ENCODE results near the gene SUN1.
"Not testable (repeated sequence)": the region's sequence is repeated elsewhere in the genome, so short reads cannot be mapped to it uniquely, and the experiment has no call there.

SUN1 gene

DNA sequence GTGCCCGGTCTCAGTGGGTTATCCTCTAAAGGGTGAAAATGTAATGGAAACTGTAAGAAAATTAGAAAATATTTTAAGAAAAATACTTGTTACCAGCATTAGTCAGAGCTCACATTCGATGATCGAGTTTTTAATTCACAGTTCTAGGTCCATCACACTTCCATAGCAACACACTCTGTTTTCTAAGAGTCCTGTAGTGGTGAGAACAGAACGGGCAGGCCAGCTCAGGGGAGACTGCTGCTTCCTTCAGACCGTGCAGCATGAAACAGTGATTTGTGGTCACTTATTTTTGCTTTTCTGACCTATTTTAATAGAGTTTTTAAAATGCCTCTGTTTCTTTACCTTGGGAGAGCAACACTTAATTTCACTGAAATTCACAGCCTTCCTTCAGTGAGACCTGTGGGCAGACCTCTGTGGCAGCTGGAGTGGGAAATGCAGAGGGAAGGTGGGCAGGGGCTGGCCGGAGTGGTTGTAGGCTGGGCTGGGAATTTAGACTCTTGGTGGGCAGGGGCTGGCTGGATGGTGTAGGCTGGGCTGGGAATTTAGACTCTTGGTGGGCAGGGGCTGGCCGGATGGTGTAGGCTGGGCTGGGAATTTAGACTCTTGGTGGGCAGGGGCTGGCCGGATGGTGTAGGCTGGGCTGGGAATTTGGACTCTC lies 1.5 kb downstream of the SUN1 start:
- no peak for DNase-seq (ENCODE audit: low read depth in 2 of 2)

DNA sequence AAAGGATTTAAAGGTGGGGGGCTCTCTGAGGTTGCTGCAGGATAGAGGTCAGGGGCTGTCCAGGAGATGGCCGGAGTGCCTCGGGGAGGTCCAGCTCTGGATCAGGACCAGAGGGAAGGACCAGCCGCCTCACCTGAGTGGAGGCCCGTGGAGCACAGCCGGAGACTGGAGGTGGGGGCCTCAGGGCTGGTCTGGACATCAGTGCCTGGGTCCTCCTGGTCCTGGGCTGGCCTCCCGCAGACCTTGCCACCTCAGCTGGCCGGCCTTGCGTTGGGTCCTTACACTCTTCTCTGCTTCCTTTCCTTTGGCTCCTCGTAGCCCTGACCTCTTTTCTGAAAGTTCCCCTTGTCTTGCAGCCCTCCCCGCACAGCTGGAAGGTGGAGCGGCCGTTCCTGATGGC lies 2.0 kb downstream of the SUN1 start:
- DNase-seq (ENCODE audit: low read depth in 2 of 2) = no peak

DNA sequence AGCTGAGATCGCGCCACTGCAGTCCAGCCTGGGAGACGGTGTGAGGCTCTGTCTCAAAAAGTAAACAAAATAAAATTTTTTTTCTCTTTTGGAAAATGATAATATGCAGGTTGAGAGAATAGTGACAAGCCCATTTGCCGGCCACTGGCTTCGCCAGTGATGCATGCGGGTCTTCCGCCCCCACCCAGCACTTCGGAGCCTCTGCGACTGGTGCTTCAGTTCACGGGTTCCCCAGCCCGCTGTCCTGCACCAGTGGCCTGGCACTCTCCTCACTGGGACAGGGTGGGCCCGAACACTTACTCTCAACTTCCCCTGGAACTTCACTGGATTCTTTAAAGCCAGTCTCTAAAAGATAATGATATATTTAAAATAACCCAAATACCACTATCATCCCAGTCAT lies 2.7 kb downstream of the SUN1 start:
- DNase-seq (ENCODE audit: low read depth in 2 of 2) = no peak

DNA sequence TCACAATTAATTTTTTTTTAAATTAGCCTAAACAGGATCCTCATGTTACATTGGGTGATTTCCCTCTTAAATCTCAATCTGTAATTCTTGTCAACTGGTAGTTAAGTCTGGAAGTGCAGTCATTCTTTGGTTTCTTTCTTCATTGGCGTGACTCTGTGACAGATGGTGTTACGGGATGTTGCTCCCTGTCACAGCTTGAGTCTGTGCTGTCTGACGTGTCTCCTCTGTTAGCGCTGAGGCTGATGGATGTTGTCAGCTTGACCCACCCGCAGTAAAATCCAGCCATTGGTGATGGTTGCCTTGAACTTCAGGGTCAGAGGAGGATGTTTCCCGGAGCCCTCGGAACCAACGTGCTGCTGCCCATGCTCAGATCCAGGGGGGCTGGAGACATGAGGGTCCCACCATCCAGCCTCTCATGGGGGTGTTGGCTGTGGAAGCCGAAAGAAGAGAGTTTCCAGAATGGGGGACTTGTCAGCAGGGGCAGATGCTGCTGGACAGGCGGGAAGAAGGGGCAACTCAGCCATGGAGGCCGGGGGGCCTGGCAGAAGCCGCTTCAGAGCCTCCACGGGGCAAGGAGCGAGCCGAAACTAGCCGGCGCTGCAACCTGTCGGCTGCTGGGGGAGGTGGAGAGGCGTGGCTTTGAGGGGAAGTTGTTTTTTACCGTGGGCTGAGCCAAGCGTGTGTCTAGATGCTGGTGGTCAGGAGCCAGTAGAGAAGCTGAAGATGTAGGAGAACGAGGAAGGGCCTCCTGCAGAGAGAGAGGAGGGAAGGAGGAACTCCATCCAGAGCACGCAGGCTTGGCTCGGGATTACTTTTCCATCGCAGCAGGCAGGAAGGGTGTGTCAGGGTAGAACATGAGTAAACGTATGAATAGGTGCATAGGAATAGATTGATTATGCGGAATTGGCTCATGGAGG lies 3.5 kb downstream of the SUN1 start:
- no peak for DNase-seq (ENCODE audit: low read depth in 2 of 2)

DNA sequence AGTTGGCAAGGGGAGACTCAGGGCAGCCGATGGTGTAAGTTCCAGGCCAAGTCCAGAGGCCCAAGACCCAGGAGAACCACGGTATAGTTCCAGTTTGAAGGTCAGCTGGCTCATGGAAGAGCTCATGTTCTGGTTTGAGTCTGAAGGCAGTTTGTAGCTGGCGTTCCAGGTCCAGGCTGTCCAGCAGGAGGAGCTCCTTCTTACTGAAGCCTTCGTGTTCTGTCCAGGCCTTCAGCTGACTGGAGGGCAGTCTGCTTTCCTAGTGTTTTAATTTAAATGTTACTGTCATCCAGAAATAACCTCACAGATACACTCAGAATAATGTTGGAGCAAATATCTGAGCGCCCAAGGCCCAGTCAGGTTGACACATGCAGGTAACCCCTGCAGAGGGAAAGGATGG lies 4.2 kb downstream of the SUN1 start:
- no peak for DNase-seq (ENCODE audit: low read depth in 2 of 2)

DNA sequence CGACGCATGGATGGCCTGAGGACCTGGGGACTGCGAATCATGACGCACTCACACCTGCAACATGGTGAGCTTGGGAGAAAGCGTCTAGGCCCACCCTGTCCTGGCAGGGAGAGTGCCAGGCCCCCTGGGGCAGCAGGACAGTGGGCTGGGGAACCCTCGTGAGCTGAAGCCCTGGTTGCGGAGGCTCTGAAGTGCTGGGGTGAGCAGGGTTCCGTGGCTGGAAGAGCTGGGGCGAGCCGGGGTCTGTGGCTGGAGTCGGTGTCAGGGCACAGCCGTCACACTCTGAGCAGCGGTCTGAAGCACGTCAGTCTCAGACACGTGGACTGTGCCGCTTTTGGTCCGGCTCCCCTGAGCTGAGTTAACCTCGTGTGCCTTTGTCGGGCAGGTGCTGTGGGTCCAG lies 4.7 kb downstream of the SUN1 start:
- DNase-seq (ENCODE audit: low read depth in 2 of 2) = no peak

DNA sequence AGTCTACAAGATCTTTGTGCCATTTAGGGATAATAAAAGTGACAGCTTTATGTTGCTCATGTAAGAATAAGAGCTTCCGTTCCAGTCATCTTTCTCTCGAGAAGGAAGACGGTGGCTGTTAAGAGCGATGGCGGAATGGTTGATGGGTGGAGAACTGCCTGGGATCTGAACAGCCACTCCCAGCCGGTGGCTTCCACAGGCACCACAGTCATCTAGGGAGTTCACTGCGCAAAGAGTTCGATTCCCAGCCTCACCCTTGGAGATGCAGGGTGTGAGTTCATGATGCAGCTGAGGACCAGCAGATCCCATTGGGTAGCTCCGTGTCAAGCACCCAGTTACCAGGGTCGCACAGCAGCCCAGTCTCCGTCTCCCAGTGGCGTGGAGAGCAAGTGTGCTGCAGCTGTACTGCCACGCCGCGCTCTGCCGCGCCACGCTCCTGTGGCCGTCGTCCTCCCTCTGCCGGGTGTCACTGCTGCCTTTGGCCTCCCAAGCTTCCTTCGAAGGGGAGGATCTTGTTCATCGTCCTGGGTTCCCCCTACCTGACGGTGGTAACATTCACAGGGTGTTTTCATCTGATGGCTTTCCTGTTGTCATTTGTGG lies 7.8 kb downstream of the SUN1 start:
- no peak for DNase-seq (ENCODE audit: low read depth in 2 of 2)

DNA sequence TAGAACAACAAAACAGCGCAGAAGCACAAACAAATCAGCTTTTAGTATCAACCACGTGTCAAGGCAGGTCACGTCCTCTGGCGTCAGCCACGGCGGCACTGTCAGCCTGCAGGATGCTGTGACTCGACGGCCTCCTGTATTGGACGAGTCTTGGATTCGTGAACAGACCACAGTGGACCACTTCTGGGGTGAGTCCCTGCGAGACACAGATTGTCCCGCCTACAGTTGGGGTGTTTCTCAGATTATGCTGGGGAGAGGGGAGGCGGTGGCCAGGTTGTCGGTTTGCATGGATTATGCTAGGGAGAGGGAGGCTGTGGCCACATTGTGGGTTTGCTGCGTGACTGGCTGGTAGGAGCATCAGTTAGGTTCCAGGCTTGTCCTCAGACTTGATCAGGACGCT lies 9.7 kb downstream of the SUN1 start:
- DNase-seq (ENCODE audit: low read depth in 2 of 2) = no peak

DNA sequence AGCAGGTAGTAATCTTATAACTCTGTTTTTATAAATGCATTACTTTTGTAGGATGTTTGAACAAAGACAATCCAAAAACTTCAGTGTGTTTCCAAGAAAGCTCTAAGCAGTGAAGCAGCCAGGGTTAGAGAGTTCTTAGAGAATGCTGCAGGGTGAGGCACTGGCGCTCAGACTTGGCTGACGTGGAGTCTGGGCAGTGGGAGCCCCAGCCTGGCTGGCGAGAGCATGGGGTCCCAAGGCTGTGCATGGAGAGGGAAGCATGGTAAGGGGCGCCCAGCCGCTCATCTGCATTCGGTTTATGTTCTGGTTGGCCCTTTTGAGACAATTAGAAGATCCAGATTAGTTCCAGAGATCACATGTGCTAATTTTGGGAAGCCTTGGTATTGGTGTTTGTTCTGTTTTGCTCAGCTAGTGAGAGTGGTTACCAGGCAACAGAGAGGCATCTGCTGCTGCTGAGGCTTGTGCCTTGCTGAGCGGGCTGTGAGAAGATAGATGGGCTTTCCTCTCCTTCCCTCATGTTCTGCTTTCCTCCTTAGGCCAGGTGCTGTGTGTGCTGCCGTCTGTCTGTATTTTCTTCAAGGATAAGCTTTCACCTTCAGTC lies 10.3 kb downstream of the SUN1 start:
- DNase-seq (ENCODE audit: low read depth in 2 of 2) = no peak

DNA sequence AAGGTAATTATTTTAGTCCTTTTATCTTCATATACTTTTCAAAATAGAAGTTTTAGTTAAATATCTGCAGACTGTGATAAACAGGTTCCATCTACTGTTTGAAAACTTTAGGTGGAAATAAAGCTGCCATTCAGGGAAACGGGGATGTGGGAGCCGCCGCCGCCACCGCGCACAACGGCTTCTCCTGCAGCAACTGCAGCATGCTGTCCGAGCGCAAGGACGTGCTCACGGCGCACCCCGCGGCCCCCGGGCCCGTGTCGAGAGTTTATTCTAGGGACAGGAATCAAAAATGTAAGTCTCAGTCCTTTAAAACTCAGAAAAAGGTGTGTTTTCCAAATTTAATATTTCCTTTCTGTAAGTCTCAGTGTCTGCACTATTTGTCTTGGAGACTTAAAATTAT lies 11.0 kb downstream of the SUN1 start:
- DNase-seq (ENCODE audit: low read depth in 2 of 2) = no peak

DNA sequence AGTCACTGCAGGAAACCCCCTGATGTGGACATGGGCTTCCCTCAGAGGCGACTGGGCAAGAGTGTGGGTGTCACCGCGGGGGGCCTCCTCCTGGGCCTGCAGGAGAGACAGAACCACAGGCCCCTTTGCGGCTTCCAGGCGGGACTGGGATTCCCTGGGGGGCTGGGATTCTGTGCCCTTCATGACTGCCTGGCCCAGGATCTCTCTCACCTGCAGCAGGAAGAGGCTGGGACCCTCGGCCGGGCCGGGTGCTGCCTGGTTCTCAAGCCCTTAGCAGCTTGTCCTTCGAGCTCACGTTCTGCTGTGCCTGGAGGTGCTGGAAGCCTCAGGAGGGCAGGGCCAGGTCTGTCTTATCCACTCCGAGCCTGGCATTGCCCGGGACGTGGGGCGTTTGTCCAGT lies 11.8 kb downstream of the SUN1 start:
- DNase-seq (ENCODE audit: low read depth in 2 of 2) = no peak

DNA sequence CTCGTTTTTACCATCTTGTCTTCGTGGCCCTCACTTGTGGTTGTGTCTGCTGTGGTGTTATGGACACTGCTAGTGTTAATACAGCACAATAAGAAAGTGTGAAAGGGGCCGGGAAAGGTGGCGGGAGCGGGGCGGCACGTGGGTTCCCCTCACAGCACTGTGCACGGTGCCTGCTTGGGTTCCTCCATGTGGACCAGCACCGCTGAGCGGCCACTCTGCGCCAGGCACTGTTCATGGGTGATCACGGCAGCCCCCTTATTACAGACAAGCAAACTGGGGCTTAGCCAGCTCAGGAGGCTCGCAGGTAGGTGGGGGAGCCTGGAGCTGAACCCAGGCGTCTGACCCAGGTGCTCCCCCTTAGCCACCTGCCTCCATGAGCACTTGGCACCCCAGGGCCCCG lies 12.2 kb downstream of the SUN1 start:
- DNase-seq (ENCODE audit: low read depth in 2 of 2) = no peak

DNA sequence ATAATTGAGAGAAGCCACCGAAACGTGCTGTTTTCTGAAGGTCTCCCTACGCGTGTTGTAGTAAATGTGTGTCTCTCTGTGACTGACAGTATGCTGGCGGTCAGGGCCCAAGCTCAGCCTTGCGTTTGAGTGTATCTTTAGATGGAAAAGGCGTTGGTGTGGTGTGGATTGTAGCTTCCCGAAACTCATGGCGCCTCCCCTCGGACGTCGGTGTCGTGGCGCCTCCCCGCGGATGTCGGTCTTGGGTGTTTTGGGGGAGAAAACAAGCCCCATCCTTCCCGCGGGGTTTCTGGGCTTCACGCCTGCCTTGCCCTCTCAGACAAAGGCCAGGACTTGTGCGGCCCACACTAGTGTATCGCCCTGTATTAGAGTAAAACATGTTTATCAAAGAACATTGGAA lies 12.8 kb downstream of the SUN1 start:
- DNase-seq (ENCODE audit: low read depth in 2 of 2) = no peak

DNA sequence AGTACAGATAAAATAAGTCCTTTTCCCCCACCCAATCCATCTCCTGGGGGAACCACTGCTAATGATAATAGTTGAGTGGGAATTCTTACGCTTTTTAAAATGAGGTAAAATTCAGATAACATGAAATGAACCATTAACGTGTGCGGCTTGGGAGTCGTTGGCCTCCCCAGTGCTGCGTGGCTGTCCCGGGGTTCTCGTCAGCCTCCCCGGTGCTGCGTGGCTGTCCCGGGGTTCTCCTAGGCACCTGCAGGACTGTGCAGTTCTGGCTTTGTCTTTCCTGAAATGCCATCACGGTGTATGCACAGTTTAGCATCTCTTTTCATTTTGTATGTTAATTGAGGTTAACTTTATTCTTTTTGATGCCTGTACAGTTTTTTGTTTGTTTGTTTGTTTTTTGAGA lies 13.5 kb downstream of the SUN1 start:
- no peak for DNase-seq (ENCODE audit: low read depth in 2 of 2)

DNA sequence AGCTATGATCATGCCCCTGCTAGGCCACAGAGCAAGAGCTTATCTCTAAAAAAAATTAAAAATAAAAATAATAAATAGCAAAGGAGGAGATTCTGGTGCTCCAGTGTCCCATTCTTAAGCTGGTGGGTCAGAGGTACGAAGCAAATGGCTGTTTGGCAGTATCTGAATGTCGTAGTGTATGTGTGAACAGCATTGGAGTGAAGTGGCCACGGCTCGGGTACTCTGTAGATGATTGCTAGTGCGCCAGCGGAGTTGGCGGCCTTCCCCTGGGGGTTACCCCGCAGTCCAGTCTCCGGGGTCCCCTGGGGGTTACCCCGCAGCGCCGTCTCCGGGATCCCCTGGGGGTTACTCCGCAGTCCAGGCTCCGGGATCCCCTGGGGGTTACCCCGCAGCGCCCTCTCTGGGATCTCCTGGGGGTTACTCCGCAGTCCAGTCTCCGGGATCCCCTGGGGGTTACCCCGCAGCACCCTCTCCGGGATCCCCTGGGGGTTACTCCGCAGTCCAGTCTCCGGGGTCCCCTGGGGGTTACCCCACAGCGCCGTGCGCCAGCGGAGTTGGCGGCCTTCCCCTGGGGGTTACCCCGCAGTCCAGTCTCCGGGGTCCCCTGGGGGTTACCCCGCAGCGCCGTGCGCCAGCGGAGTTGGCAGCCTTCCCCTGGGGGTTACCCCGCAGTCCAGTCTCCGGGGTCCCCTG lies 14.8 kb downstream of the SUN1 start:
- DNase-seq (ENCODE audit: low read depth in 2 of 2) = not testable (repeated sequence)

DNA sequence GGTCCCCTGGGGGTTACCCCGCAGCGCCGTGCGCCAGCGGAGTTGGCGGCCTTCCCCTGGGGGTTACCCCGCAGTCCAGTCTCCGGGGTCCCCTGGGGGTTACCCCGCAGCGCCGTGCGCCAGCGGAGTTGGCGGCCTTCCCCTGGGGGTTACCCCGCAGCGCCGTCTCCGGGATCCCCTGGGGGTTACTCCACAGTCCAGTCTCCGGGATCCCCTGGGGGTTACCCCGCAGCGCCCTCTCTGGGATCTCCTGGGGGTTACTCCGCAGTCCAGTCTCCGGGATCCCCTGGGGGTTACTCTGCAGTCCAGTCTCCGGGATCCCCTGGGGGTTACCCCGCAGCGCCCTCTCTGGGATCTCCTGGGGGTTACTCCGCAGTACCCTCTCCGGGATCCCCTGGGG lies 15.5 kb downstream of the SUN1 start:
- DNase-seq (ENCODE audit: low read depth in 2 of 2) = not testable (repeated sequence)

DNA sequence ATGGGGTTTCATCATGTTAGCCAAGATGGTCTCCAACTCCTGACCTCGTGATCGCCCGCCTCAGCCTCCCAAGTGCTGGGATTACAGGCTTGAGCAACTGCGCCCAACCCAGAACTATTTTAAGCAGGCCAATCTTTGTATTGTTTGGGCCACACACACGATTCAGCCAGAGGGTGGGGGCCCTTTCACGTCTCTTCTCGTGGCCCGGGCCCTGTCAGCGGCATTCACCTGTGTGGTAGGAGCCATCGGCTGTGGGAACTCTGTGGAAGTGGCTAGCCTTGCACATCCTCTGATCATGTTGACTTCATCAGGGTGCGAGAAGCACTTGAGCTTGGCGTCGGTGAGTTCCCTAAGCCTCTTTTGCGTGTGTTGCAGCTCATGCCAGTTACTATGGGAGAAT lies 16.9 kb downstream of the SUN1 start:
- no peak for DNase-seq (ENCODE audit: low read depth in 2 of 2)

DNA sequence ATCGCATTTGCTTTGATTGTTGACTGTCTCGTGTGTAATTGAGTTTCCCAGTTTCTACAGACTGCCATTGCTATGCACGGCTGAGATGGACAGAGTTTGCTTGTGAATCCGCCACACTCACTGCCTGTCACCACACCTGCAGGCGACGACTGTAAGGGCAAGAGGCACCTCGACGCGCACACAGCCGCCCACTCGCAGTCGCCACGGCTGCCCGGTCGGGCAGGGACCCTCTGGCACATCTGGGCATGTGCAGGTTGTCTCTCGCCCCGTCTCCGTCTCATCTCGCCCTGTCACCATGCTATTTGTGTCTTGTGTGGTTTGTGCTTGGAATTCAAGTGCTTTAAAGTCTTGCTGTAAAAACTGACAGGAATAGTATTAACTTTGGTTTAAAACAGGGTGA lies 17.5 kb downstream of the SUN1 start:
- DNase-seq (ENCODE audit: low read depth in 2 of 2) = no peak

DNA sequence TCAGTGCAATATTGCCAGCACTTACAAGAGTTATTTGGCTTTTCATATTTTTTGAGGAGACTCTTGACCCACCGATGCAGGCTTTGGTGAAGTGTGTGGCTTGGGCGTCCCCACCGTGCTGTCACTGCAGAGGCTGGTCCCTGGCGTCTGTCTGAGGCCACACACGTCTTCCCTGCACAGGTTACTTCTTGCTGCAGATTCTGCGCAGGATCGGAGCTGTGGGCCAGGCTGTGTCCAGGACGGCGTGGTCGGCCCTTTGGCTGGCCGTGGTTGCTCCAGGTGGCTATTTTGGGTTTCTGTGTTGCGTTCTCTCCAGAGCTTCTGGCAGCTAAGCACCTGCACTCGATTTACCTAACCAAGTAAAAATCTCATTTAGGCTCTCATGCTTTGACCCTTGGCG lies 18.9 kb downstream of the SUN1 start:
- DNase-seq (ENCODE audit: low read depth in 2 of 2) = no peak

DNA sequence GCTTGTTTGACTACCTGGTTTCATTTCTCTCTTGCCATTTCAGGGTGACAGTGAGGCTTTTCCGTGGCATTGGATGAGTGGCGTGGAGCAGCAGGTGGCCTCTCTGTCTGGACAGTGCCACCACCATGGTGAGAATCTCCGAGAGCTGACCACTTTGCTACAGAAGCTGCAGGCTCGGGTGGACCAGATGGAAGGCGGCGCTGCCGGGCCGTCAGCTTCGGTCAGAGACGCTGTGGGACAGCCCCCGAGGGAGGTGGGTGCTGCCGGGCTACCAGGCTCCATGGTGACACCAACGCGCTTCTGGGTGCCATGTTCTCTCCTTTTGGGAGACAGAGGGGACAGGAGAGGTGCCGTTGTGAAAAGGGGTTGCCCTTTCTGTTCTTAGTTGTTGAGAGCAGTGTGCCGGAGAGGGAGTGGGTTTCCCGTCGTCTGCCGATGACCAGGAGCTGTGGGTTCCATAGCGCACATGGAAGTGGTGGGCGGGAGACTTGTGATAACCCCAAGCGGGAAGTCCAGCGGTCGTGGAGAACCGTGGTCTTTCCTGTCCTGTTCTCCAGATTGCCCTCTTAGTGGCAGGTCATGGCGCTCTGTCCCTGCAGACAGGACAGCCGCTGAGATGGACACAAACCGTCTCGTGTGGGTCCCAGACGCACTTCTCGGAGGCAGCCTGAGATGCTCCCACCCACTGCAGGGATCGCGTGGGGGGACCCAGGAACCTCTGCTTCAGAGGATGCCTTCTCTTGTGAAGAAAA lies 21.3 kb downstream of the SUN1 start:
- no peak for DNase-seq (ENCODE audit: low read depth in 2 of 2)

DNA sequence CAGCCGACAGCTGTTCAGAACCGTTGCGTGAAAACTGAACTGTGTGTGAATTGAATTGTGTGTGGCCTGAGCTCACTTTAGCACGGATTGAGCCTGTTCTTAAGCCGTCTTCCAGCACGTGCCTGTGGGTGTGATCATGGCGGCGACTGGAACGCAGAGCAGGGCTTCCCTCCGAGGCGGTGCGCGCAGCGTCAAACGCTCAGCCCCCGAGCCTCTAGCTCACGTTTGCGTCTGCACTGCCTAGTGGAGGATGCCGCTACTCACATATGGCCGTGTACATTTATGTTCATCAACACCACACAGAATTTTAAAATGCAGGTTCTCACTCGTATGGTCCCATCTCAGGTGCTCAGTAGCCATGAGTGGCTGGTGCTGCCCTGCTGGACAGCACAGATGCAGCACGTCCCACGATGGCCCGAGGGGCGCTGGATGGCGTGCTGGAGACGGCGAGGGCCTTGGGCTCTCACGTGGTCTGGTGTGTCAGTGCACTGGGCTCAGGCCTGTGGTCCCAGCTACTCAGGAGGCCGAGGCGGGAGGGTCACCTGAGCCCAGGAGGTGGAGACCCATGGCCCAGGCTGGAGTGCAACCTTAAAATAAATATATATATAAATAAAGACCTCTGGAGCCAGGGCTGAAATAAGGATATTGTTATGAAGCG lies 22.0 kb downstream of the SUN1 start:
- DNase-seq (ENCODE audit: low read depth in 2 of 2) = no peak

Measured in stimulated activated CD8-positive, alpha-beta memory T cell treated with anti-CD3 and anti-CD28 coated beads, Interleukin-15, amount 100 ng/mL, for 4 hours (primary cell).